Fibroblast of skin of scalp (primary cell): ENCODE measurements around the gene CHRNE.
A peak's percentile ranks its signal among the peaks of the same experiment; 100 is the strongest.
"Not testable (repeated sequence)": the region's sequence is repeated elsewhere in the genome, so short reads cannot be mapped to it uniquely, and the experiment has no call there.

ENCODE experiments used
- DNase-seq: peaks from one replicate; pipeline ENCODE4 v3.0.0-alpha.2; 2013

Gene CHRNE

GRCh38 chr17:4939796-4940554, 37.1 kb upstream of the CHRNE start, which contains the start of the genes RNF167 and SLC25A11:
RNF167 (plus strand) TSS chr17:4940268; CDS start chr17:4940910, 642 bp downstream.
SLC25A11 (minus strand) TSS chr17:4940046; CDS start chr17:4939910, 136 bp downstream.
- DNase-seq: peak; percentile 100

GRCh38 chr17:4939546-4939795, 36.6 kb upstream of the CHRNE start:
- no peak for DNase-seq

- DNase-seq: no peak
Measured at GRCh38 chr17:4938688-4939545, 36.0 kb upstream of the CHRNE start.

GRCh38 chr17:4938069-4938491, 35.2 kb upstream of the CHRNE start:
- DNase-seq: no peak

GRCh38 chr17:4937553-4937952, 34.7 kb upstream of the CHRNE start:
- no peak for DNase-seq

GRCh38 chr17:4936436-4936835, 33.5 kb upstream of the CHRNE start:
- no peak for DNase-seq

- DNase-seq: no peak
Measured at GRCh38 chr17:4935650-4936049, 32.8 kb upstream of the CHRNE start.

GRCh38 chr17:4934173-4934979, 31.5 kb upstream of the CHRNE start:
- peak; percentile 53 for DNase-seq

- DNase-seq: no peak
Measured at GRCh38 chr17:4933646-4934045, 30.7 kb upstream of the CHRNE start.

- DNase-seq: no peak
Measured at GRCh38 chr17:4932756-4933155, 29.9 kb upstream of the CHRNE start.

- no peak for DNase-seq
Measured at GRCh38 chr17:4931963-4932362, 29.1 kb upstream of the CHRNE start, which contains the start of gene GP1BA. GP1BA (plus strand) TSS chr17:4932277; CDS start chr17:4932605, 328 bp downstream.

GRCh38 chr17:4928881-4929280, 26.0 kb upstream of the CHRNE start:
- DNase-seq: no peak

GRCh38 chr17:4926577-4927335, 23.9 kb upstream of the CHRNE start:
- not testable (repeated sequence) for DNase-seq

GRCh38 chr17:4921320-4921719, 18.4 kb upstream of the CHRNE start:
- DNase-seq: no peak

GRCh38 chr17:4920351-4921048, 17.6 kb upstream of the CHRNE start:
- no peak for DNase-seq

GRCh38 chr17:4919511-4920047, 16.7 kb upstream of the CHRNE start:
- no peak for DNase-seq

- DNase-seq: not testable (repeated sequence)
Measured at GRCh38 chr17:4914551-4914950, 11.7 kb upstream of the CHRNE start.

GRCh38 chr17:4913994-4914393, 11.1 kb upstream of the CHRNE start:
- DNase-seq: peak; percentile 31

GRCh38 chr17:4908711-4909496, 6.0 kb upstream of the CHRNE start:
- peak; percentile 91 for DNase-seq

GRCh38 chr17:4908301-4908700, 5.4 kb upstream of the CHRNE start:
- peak; percentile 18 for DNase-seq
